WTC11 (cell line): ENCODE data around the gene OCRL. TPM values are rescaled to one million over a fixed set of nuclear protein-coding genes. Genes with fewer than 3 reads are reported as not detected.

ENCODE experiments used
- ATAC-seq: fragments of 200-7000 bp; cut with Tn5 transposase; 2 replicates; pipeline ENCODE4 v1.10.0; 2021; ENCODE audit warnings: mild to moderate bottlenecking, moderate library complexity
- CTCF ChIA-PET: fragments of 300-600 bp; sonication (Branson Sonifier 250); formaldehyde crosslinking; loops from one replicate; lab custom pipeline; 2021; ENCODE audit warnings: antibody characterized with exemption; lab: Charles Lee
- POLR2A ChIA-PET: fragments of 350-600 bp; sonication (Branson Sonifier 250); formaldehyde crosslinking; loops from one replicate; lab custom pipeline; 2021; ENCODE audit warnings: antibody characterized with exemption; lab: Charles Lee
- DNase-seq: peaks from one replicate; pipeline ENCODE4 v3.0.0; 2021; ENCODE audit warnings: low spot score
- H3K27ac Mint-ChIP-seq: 2 replicates; pipeline ENCODE4 v1.8.0; 2021; ENCODE audit warnings: mixed read lengths
- H3K27me3 Mint-ChIP-seq: 2 replicates; pipeline ENCODE4 v1.8.0; 2021; ENCODE audit warnings: low read depth, mild to moderate bottlenecking, moderate library complexity, mixed read lengths
- H3K36me3 Mint-ChIP-seq: 2 replicates; pipeline ENCODE4 v1.8.0; 2021; ENCODE audit warnings: mixed read lengths
- H3K4me1 Mint-ChIP-seq: 2 replicates; pipeline ENCODE4 v1.8.0; 2022; ENCODE audit warnings: mixed read lengths
- H3K4me3 Mint-ChIP-seq: 2 replicates; pipeline ENCODE4 v1.8.0; 2021; ENCODE audit warnings: mild to moderate bottlenecking, moderate library complexity, mixed read lengths
- H3K9me3 Mint-ChIP-seq: 2 replicates; pipeline ENCODE4 v1.8.0; 2021; ENCODE audit warnings: mixed read lengths
- ATF1 ChIP-seq: sonication (generic); formaldehyde crosslinking; IDR thresholded peaks from 2 replicates; pipeline ENCODE4 v1.8.1; 2023; ENCODE audit warnings: mild to moderate bottlenecking, moderate library complexity, missing genetic modification reagents
- FOXK1 ChIP-seq: sonication (generic); formaldehyde crosslinking; IDR thresholded peaks from 2 replicates; pipeline ENCODE4 v1.8.0; 2022; ENCODE audit warnings: mild to moderate bottlenecking, moderate library complexity, missing genetic modification reagents
- HMGA2 ChIP-seq: fragments of 250-450 bp; sonication (Bioruptor Pico); IDR thresholded peaks from 2 replicates; pipeline ENCODE4 v1.4.0; 2021; ENCODE audit warnings: mild to moderate bottlenecking, moderate library complexity
- KAT7 ChIP-seq: sonication (generic); formaldehyde crosslinking; IDR thresholded peaks from 2 replicates; pipeline ENCODE4 v1.8.1; 2023; ENCODE audit warnings: missing genetic modification reagents, mild to moderate bottlenecking, borderline replicate concordance
- MYBL2 ChIP-seq: sonication (generic); formaldehyde crosslinking; IDR thresholded peaks from 2 replicates; pipeline ENCODE4 v1.8.1; 2023; ENCODE audit warnings: mild to moderate bottlenecking, moderate library complexity, missing genetic modification reagents
- TCF7 ChIP-seq: sonication (generic); formaldehyde crosslinking; IDR thresholded peaks from 2 replicates; pipeline ENCODE4 v1.8.0; 2022; ENCODE audit warnings: mild to moderate bottlenecking, low read depth, missing genetic modification reagents, moderate library complexity
- total RNA-seq: library from RNA; stranded (reverse); gene quantifications from 3 replicates; pipeline ENCODE4 v1.2.3, GENCODE V29; 2021
- TF ChIP-seq, protein P1 (sequence below): sonication (generic); formaldehyde crosslinking; IDR thresholded peaks from 2 replicates; pipeline ENCODE4 v1.8.0; 2023; ENCODE audit warnings: mild to moderate bottlenecking, missing genetic modification reagents
- TF ChIP-seq, protein P2 (sequence below): sonication (generic); formaldehyde crosslinking; IDR thresholded peaks from 2 replicates; pipeline ENCODE4 v1.8.0; 2022; ENCODE audit warnings: mild to moderate bottlenecking, missing genetic modification reagents
- TF ChIP-seq, protein P3 (sequence below): sonication (generic); formaldehyde crosslinking; IDR thresholded peaks from 2 replicates; pipeline ENCODE4 v1.8.1; 2022; ENCODE audit warnings: low read depth, missing genetic modification reagents, borderline replicate concordance
- TF ChIP-seq, protein P4 (sequence below): fragments of 250-450 bp; sonication (Bioruptor Pico); IDR thresholded peaks from 2 replicates; pipeline ENCODE4 v1.8.0; 2021; ENCODE audit warnings: mild to moderate bottlenecking
- TF ChIP-seq, protein P5 (sequence below): fragments of 200-600 bp; IDR thresholded peaks from 2 replicates; pipeline ENCODE4 v1.8.0; 2022; ENCODE audit warnings: antibody characterized with exemption

Gene OCRL
- total RNA-seq, 1 experiment from 2014 or later: 17.4 TPM

DNA sequence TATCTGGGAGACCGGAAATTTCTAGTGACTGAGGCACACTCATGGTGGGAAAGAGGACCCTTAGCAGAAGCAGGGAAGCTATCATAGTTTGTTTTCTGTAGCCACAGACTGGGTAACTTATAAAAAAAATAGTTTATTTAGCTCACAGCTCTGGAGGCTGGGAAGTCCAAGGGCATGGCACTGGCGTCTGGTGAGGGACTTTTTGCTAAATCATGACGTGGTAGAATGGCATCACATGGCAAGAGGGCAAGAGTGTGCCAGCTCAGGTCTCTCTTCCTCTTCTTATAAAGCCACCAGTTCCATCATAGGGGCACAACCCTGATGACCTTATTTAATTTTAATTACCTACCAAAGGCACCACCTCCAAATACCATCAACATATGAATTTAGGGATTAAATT lies 101.4 kb downstream of the OCRL start (continued):
- TF ChIP-seq, protein P1, sequence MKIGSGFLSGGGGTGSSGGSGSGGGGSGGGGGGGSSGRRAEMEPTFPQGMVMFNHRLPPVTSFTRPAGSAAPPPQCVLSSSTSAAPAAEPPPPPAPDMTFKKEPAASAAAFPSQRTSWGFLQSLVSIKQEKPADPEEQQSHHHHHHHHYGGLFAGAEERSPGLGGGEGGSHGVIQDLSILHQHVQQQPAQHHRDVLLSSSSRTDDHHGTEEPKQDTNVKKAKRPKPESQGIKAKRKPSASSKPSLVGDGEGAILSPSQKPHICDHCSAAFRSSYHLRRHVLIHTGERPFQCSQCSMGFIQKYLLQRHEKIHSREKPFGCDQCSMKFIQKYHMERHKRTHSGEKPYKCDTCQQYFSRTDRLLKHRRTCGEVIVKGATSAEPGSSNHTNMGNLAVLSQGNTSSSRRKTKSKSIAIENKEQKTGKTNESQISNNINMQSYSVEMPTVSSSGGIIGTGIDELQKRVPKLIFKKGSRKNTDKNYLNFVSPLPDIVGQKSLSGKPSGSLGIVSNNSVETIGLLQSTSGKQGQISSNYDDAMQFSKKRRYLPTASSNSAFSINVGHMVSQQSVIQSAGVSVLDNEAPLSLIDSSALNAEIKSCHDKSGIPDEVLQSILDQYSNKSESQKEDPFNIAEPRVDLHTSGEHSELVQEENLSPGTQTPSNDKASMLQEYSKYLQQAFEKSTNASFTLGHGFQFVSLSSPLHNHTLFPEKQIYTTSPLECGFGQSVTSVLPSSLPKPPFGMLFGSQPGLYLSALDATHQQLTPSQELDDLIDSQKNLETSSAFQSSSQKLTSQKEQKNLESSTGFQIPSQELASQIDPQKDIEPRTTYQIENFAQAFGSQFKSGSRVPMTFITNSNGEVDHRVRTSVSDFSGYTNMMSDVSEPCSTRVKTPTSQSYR (CRISPR knock-in tag): no peak
- no peak for TF ChIP-seq HMGA2 (CRISPR knock-in tag)

DNA sequence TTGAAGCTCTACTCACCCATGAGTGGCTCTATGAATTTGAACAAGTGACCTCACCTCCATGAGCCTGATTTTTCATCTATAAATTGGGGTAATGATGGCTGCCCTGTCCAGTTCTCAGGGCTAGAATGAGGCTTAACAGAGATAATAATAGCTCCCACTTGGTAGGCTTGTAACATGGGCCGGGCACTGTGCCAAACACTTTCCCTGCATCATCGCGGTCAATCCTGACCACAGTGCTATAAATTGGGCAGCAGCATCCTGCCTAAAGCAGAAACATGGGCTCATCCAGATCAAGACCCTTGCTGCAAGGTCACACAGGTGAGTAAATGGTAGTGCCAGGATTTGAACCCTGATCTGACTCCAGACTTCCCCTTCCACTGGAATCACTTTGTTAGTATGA lies 101.9 kb downstream of the OCRL start:
- 0 out of 2 replicates have a peak, but pooled peaks cover 3% of the 10 kb centered on the region for H3K9me3 Mint-ChIP-seq

More for the DNA sequence above, 101.9 kb downstream of the OCRL start:
- no peak overlapping the region for H3K27ac Mint-ChIP-seq
- DNase-seq (no peak), ATAC-seq (no peak)
- TF ChIP-seq, protein P2, sequence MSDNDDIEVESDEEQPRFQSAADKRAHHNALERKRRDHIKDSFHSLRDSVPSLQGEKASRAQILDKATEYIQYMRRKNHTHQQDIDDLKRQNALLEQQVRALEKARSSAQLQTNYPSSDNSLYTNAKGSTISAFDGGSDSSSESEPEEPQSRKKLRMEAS (CRISPR knock-in tag): no peak
- TF ChIP-seq MYBL2 (CRISPR knock-in tag) (no peak), TCF7 (no peak), FOXK1 (CRISPR knock-in tag) (no peak), KAT7 (no peak), ATF1 (CRISPR knock-in tag) (no peak)
- TF ChIP-seq, protein P3, sequence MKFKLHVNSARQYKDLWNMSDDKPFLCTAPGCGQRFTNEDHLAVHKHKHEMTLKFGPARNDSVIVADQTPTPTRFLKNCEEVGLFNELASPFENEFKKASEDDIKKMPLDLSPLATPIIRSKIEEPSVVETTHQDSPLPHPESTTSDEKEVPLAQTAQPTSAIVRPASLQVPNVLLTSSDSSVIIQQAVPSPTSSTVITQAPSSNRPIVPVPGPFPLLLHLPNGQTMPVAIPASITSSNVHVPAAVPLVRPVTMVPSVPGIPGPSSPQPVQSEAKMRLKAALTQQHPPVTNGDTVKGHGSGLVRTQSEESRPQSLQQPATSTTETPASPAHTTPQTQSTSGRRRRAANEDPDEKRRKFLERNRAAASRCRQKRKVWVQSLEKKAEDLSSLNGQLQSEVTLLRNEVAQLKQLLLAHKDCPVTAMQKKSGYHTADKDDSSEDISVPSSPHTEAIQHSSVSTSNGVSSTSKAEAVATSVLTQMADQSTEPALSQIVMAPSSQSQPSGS (CRISPR knock-in tag): no peak
- TF ChIP-seq, protein P4, sequence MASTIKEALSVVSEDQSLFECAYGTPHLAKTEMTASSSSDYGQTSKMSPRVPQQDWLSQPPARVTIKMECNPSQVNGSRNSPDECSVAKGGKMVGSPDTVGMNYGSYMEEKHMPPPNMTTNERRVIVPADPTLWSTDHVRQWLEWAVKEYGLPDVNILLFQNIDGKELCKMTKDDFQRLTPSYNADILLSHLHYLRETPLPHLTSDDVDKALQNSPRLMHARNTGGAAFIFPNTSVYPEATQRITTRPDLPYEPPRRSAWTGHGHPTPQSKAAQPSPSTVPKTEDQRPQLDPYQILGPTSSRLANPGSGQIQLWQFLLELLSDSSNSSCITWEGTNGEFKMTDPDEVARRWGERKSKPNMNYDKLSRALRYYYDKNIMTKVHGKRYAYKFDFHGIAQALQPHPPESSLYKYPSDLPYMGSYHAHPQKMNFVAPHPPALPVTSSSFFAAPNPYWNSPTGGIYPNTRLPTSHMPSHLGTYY (CRISPR knock-in tag): no peak
- TF ChIP-seq, protein P5, sequence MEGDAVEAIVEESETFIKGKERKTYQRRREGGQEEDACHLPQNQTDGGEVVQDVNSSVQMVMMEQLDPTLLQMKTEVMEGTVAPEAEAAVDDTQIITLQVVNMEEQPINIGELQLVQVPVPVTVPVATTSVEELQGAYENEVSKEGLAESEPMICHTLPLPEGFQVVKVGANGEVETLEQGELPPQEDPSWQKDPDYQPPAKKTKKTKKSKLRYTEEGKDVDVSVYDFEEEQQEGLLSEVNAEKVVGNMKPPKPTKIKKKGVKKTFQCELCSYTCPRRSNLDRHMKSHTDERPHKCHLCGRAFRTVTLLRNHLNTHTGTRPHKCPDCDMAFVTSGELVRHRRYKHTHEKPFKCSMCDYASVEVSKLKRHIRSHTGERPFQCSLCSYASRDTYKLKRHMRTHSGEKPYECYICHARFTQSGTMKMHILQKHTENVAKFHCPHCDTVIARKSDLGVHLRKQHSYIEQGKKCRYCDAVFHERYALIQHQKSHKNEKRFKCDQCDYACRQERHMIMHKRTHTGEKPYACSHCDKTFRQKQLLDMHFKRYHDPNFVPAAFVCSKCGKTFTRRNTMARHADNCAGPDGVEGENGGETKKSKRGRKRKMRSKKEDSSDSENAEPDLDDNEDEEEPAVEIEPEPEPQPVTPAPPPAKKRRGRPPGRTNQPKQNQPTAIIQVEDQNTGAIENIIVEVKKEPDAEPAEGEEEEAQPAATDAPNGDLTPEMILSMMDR: no peak
- no peaks in the 10 kb centered on the region for H3K36me3 Mint-ChIP-seq
- H3K27me3 Mint-ChIP-seq: no peaks in the 10 kb centered on the region
- H3K4me3 Mint-ChIP-seq: no peak overlapping the region
- CTCF ChIA-PET: no interaction called here
- POLR2A ChIA-PET: no interaction called here
- H3K4me1 Mint-ChIP-seq: peaks cover 8% of the 10 kb centered on the region

Other genes with a start within 250 kb of the OCRL start
- gene SMARCA1, start 16.8 kb upstream of the OCRL start, total RNA-seq: 46.1 to 57.3 TPM (median 54.9 TPM) in 3 replicates
- 2.5 to 4.2 TPM (median 2.6 TPM) in 3 replicates for gene APLN, start 114.7 kb downstream of the OCRL start, total RNA-seq
- 0.05 to 0.11 TPM (median 0.07 TPM) in 3 replicates for gene XPNPEP2, start 198.7 kb downstream of the OCRL start, total RNA-seq
- 0.22 to 0.57 TPM (median 0.25 TPM) in 3 replicates for gene SASH3, start 239.7 kb downstream of the OCRL start, total RNA-seq